Kidney (tissue), 14 donors: ENCODE data around the gene TMX3. TPM values are rescaled to one million over a fixed set of nuclear protein-coding genes. Genes with fewer than 3 reads are reported as not detected.

Experiments
- DNase-seq, 5 donors: peaks; one replicate each; pipeline ENCODE4 v3.0.0-alpha.2; 2013 to 2020
- FAIRE-seq: peaks from 2 replicates; lab custom pipeline; 2012; peaks lifted over from hg19 to GRCh38; lab: Jason Lieb, UNC
- H3K27ac ChIP-seq, 2 donors: one replicate each; pipeline ENCODE4 v1.7.0; 2013; ENCODE audit warnings: low read depth in 2 of 2, low read length in 2 of 2, inconsistent platforms in 1 of 2
- H3K27me3 ChIP-seq: one replicate; pipeline ENCODE4 v1.7.1; 2013; ENCODE audit warnings: low read length, inconsistent platforms; ENCODE audit not compliant: control insufficient read depth, insufficient read depth
- H3K36me3 ChIP-seq, 3 donors: one replicate each; pipeline versions ENCODE4 v1.7.0 to v1.7.1; 2013; ENCODE audit warnings: low read length in 3 of 3, control low read depth in 1 of 3, inconsistent platforms in 1 of 3; ENCODE audit not compliant: insufficient read depth in 3 of 3, control insufficient read depth in 2 of 3
- H3K4me1 ChIP-seq, 3 donors: one replicate each; pipeline versions ENCODE4 v1.7.0 to v1.7.1; 2013; ENCODE audit warnings: low read length in 3 of 3, inconsistent platforms in 1 of 3, low read depth in 1 of 3; ENCODE audit not compliant: control insufficient read depth in 2 of 3, insufficient read depth in 2 of 3
- H3K4me3 ChIP-seq, 3 donors: one replicate each; pipeline versions ENCODE4 v1.7.0 to v1.8.1; 2013; ENCODE audit warnings: low read length in 3 of 3, control low read depth in 1 of 3, inconsistent platforms in 1 of 3
- H3K9ac ChIP-seq, 3 donors: one replicate each; pipeline versions ENCODE4 v1.7.0 to v1.7.1; 2013; ENCODE audit warnings: low read length in 3 of 3, control low read depth in 1 of 3, inconsistent platforms in 1 of 3
- H3K9me3 ChIP-seq, 3 donors: one replicate each; pipeline versions ENCODE4 v1.7.0 to v1.7.1; 2013; ENCODE audit warnings: low read length in 3 of 3, control low read depth in 1 of 3, inconsistent platforms in 1 of 3; ENCODE audit not compliant: control insufficient read depth in 2 of 3, insufficient read depth in 1 of 3
- intact Hi-C: fragments of 100-400 bp; cut with DNase I; formaldehyde crosslinking; loops from one replicate; pipeline ENCODE4 v1.11.1; 2022
- polyA plus RNA-seq: library from polyadenylated mRNA; stranded (reverse); fragments of 350-450 nt; fragmentation: Illumina TruSeq; extraction: RNeasy Lipid Tissue Mini Kit (QIAGEN cat#74804); gene quantifications from one replicate; pipeline ENCODE4 v1.2.3, GENCODE V29; 2014; ENCODE audit warnings: low read depth, low replicate concordance; ENCODE audit not compliant: insufficient read depth
- total RNA-seq: library from RNA; stranded (reverse); fragmentation: NEBNext Ultra II Directional; extraction: Animal tissue kit (Norgen Biotek cat#: 25700); gene quantifications from one replicate; pipeline ENCODE4 v1.2.1, GENCODE V29; 2021
- TF ChIP-seq, protein P1 (sequence below): IDR thresholded peaks from 3 replicates; pipeline ENCODE4 v1.5.1; 2012; ENCODE audit warnings: mild to moderate bottlenecking, moderate library complexity, borderline replicate concordance; ENCODE audit not compliant: insufficient read depth; ENCODE audit errors: extremely low read depth
- donor health status: control.
- donor health status: control.
- donor health status: control.
- donor health status: control.
- donor health status: control.
- donor health status: DM: yes; HTN: yes; CAD: no.
- donor health status: Normal renal cell carcinoma (clear cell type).

Gene TMX3
- total and polyA plus RNA-seq, 2 donors from 2014 or later = 14.4 to 52.7 TPM

DNA sequence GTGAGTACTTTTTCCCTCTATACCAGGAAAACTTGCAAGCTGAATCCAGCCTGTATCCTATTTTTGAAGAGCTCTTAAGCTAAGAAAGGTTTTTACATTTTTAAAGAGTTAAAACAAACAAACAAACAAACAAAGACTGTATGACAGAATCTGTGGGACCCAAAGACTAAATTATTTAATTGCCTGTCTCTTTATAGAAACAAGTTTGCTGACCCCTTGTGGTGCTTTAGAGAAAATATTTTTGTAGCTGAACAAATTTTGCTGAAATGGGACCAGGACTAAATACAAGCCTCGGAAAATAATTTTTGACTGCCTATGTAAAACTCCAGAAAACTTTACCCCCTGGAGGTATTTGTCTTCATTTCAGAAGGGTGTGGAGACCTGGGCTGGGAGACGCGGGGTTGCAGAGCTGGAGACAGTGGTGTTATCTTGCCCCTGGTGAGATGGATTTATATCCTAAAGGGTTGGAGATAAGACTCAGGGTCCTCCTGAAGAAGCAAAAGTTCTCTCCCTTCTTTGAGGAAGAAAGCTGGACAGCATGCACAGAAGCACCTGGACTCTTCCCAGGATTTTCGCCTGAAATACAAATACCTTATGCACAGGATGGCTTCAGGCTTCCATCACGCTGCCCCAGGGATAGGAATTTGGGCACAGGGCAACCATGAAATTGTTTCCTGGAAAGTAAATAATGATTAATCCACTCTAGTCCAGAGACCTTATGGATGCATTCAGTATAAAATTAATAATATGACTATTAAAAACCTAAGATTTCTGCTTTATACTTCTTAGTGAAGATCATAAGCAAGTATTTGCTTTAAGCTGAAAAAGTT lies 54.3 kb downstream of the TMX3 start:
- no peak overlapping the region for H3K27ac ChIP-seq
- FAIRE-seq = peak; percentile 6
- no peaks in the 10 kb centered on the region for H3K4me1 ChIP-seq
- DNase-seq = peak in 2 of 5 donors; percentile 51 to 62
- intact Hi-C loops = loop anchor here (5.0 kb wide), 1 partner anchor 1443 kb away; no protein-coding TSS in a partner anchor
- H3K9me3 ChIP-seq = no peaks in the 10 kb centered on the region
- no peak overlapping the region for H3K9ac ChIP-seq
- H3K36me3 ChIP-seq = no peaks in the 10 kb centered on the region
- H3K4me3 ChIP-seq = no peak overlapping the region
- H3K27me3 ChIP-seq = no peaks in the 10 kb centered on the region
- TF ChIP-seq, protein P1, sequence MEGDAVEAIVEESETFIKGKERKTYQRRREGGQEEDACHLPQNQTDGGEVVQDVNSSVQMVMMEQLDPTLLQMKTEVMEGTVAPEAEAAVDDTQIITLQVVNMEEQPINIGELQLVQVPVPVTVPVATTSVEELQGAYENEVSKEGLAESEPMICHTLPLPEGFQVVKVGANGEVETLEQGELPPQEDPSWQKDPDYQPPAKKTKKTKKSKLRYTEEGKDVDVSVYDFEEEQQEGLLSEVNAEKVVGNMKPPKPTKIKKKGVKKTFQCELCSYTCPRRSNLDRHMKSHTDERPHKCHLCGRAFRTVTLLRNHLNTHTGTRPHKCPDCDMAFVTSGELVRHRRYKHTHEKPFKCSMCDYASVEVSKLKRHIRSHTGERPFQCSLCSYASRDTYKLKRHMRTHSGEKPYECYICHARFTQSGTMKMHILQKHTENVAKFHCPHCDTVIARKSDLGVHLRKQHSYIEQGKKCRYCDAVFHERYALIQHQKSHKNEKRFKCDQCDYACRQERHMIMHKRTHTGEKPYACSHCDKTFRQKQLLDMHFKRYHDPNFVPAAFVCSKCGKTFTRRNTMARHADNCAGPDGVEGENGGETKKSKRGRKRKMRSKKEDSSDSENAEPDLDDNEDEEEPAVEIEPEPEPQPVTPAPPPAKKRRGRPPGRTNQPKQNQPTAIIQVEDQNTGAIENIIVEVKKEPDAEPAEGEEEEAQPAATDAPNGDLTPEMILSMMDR = peak; percentile 38

DNA sequence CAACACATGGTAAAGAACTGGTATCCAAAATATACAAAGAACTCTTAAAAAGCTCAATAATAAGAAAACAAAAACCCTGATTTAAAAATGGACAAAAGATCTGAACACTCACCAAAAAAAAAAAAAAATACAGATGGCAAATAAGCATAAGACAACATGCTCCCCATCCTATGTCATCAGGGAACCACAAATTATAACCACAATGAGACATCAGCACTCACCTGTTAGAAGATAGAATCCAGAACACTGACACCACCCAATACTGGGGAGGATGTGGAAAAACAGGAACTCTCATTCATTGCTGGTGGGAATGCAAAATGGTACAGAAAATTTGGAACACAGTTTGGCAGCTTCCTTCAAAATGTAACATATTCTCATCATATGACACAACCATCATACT lies 66.7 kb downstream of the TMX3 start:
- H3K27me3 ChIP-seq = no peaks in the 10 kb centered on the region
- no peak overlapping the region for H3K4me3 ChIP-seq
- FAIRE-seq (no peak), DNase-seq (no peak)
- H3K9me3 ChIP-seq = no peaks in the 10 kb centered on the region
- intact Hi-C loops = no loop called here
- H3K27ac ChIP-seq = no peak overlapping the region
- no peaks in the 10 kb centered on the region for H3K4me1 ChIP-seq
- H3K9ac ChIP-seq = no peak overlapping the region
- H3K36me3 ChIP-seq = no peaks in the 10 kb centered on the region
- TF ChIP-seq, protein P1 = no peak

DNA sequence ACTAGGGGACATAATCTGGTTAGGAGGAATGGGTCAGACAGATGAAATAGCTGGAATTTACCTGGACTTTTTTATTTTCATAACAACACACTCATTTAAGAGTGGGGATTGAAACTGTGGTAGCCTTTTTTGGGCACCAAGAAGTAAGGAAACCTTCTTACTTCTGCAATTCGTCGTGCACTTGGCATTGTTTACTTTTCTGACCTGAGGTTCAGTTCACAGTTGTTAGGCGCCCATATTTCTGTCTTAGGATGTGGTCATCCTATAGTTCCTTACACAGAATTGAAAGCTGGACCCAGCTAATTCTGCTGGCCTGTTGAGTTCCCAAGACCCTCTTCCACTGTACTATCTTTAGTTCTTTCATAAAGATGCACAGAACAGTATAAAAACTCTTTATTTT lies 72.9 kb downstream of the TMX3 start:
- Histone ChIP-seq H3K36me3 (no peaks in the 10 kb centered on the region), H3K27me3 (no peaks in the 10 kb centered on the region), H3K4me3 (no peak overlapping the region), H3K27ac (no peak overlapping the region), H3K4me1 (no peaks in the 10 kb centered on the region), H3K9ac (no peak overlapping the region), H3K9me3 (no peaks in the 10 kb centered on the region)
- intact Hi-C loops = no loop called here
- DNase-seq (no peak), FAIRE-seq (no peak)
- TF ChIP-seq, protein P1 = no peak
